GM21367 (cell line): ENCODE measurements around the gene SBF1.
"Not testable (repeated sequence)": the region's sequence is repeated elsewhere in the genome, so short reads cannot be mapped to it uniquely, and the experiment has no call there.

Experiments used
- ATAC-seq: cut with Tn5 transposase; IDR thresholded peaks from one replicate; pipeline ENCODE4 v1.9.1; 2021; ENCODE audit not compliant: unreplicated experiment

The SBF1 gene

GRCh38 chr22:50474710-50475651, at the start of gene SBF1:
Gene SBF1 (minus strand): TSS chr22:50475035. CDS start chr22:50474840, 195 bp downstream.
- ATAC-seq: no peak

GRCh38 chr22:50523806-50524675, 49.2 kb upstream of the SBF1 start:
- ATAC-seq: no peak

- no peak for ATAC-seq
Measured at GRCh38 chr22:50523458-50523805, 48.6 kb upstream of the SBF1 start.

GRCh38 chr22:50522806-50523438, 48.1 kb upstream of the SBF1 start:
- ATAC-seq: no peak

- ATAC-seq: no peak
Measured at GRCh38 chr22:50522208-50522805, 47.5 kb upstream of the SBF1 start.

GRCh38 chr22:50521710-50522109, 46.9 kb upstream of the SBF1 start:
- no peak for ATAC-seq

- no peak for ATAC-seq
Measured at GRCh38 chr22:50520826-50521453, 46.1 kb upstream of the SBF1 start.

GRCh38 chr22:50520184-50520583, 45.3 kb upstream of the SBF1 start:
- not testable (repeated sequence) for ATAC-seq

GRCh38 chr22:50519151-50519550, 44.3 kb upstream of the SBF1 start:
- no peak for ATAC-seq

- no peak for ATAC-seq
Measured at GRCh38 chr22:50518606-50519005, 43.8 kb upstream of the SBF1 start.

GRCh38 chr22:50517495-50518260, 42.8 kb upstream of the SBF1 start:
- no peak for ATAC-seq

- no peak for ATAC-seq
Measured at GRCh38 chr22:50516891-50517290, 42.1 kb upstream of the SBF1 start.

- ATAC-seq: no peak
Measured at GRCh38 chr22:50516068-50516467, 41.2 kb upstream of the SBF1 start.

GRCh38 chr22:50513175-50513574, 38.3 kb upstream of the SBF1 start:
- ATAC-seq: no peak

GRCh38 chr22:50508897-50509296, 34.1 kb upstream of the SBF1 start:
- no peak for ATAC-seq

GRCh38 chr22:50507991-50508884, 33.4 kb upstream of the SBF1 start, which contains the start of gene NCAPH2:
Gene NCAPH2 (plus strand): TSS chr22:50508224. CDS start chr22:50508338, 114 bp downstream.
- ATAC-seq: peak; percentile 49

- ATAC-seq: peak; percentile 34
Measured at GRCh38 chr22:50507421-50507990, 32.7 kb upstream of the SBF1 start, which contains the start of gene LMF2. Gene LMF2 (minus strand): TSS chr22:50507702. CDS start chr22:50507675, 27 bp downstream.
